ENCODE measurements around the gene AGAP1.

GRCh38 chr2:235447210-235447609 is 46.6 kb upstream of the AGAP1 start:
- TF ChIP-seq CTCF (IDR thresholded peaks at IDR 0.05; ENCODE audit: low read depth, low read length, missing input control) (no peak), REST (IDR thresholded peaks at IDR 0.05) (no peak), YY1 (IDR thresholded peaks at IDR 0.05) (no peak), NR2F2 (IDR thresholded peaks at IDR 0.05) (no peak), MAX (IDR thresholded peaks at IDR 0.05) (no peak), JUND (IDR thresholded peaks at IDR 0.05) (no peak)

Measured in liver (tissue), 3 donors.